ENCODE data around the gene SLC35F3.

Gene SLC35F3

DNA sequence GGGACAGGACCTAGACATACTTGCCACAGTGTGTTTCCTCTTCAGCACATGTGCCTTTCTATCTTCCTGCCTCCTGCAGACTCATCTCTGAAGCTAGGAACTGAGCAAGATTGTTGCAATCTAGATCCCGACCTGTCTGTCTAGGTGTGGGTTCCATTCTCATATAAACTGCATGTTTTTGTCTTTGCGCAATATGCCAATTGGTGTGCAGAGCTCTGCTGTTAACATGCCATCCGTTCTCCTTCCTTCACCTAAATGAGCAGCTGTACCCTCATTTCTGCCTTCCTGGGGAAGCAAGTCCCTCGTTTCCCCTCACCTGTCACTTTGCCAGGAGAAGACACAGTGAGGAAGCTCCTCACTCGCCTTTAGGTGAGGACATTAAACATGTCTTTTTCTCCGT, 55.5 kb downstream of the SLC35F3 start:
- Mint-ChIP-seq H3K4me3 (no peak overlapping the region), H3K27me3 (peaks cover 22 to 29% of the 10 kb centered on the region in 2 donors)

DNA sequence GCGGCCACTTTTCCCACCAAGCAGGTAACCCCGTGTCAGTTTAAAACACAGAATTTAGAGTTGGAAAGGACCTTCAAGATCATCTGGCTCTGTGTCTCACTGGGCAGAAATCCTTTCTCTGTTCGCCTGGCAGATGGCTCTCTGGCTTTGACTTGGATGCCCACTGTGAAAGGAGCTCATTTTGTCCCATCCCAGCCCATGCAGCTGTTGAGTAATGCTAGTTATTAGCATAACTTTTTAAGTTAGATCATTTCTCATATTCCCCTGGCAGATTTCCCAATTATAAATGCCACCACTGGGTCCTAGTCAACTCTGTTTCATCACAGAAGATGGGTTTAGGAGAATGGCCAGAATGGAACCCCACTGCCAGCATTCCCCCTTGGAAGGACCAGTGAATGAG, 55.9 kb downstream of the SLC35F3 start:
- no peaks in the 10 kb centered on the region for H3K4me1 Mint-ChIP-seq (ENCODE audit: low read depth in 2 of 2)
- ATAC-seq (replicated peaks) = no peak
- H3K4me3 Mint-ChIP-seq = no peak overlapping the region
- peaks cover 3% of the 10 kb centered on the region for H3K36me3 Mint-ChIP-seq (ENCODE audit: insufficient read depth)
- H3K27ac Mint-ChIP-seq = no peak overlapping the region
- H3K9me3 Mint-ChIP-seq = peaks cover 0 to 2% of the 10 kb centered on the region in 2 donors
- DNase-seq = no peak
- H3K27me3 Mint-ChIP-seq = peaks cover 22 to 29% of the 10 kb centered on the region in 2 donors

More for the DNA sequence above, 55.5 kb downstream of the SLC35F3 start:
- Mint-ChIP-seq H3K4me1 (ENCODE audit: low read depth in 2 of 2) (no peaks in the 10 kb centered on the region), H3K9me3 (peaks cover 0 to 2% of the 10 kb centered on the region in 2 donors), H3K27ac (no peak overlapping the region), H3K36me3 (ENCODE audit: insufficient read depth) (peaks cover 3% of the 10 kb centered on the region)
- no peak for ATAC-seq (replicated peaks)
- no peak for DNase-seq

DNA sequence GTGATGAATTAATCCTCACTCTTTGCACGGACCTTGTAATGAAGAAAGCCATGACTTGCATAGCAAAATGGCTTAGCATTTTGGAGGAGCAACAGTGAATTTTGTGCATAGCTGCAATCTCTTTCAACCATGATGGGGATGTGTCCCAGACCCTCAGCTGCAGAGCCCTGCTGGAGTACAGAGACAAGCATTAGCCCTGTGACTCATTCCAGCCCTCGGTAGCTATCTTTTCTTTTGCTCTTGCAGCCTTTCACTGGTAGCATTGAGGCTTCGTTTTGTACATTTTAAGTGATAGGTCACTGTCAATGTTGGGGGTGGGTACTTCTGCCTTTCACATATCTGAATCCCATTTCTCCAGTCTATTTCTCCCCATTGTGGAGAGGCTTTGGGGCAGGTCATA, 58.4 kb downstream of the SLC35F3 start:
- no peak overlapping the region for H3K4me3 Mint-ChIP-seq
- peaks cover 0 to 6% of the 10 kb centered on the region in 2 donors for H3K9me3 Mint-ChIP-seq
- ATAC-seq (replicated peaks) = no peak
- peaks cover 18 to 29% of the 10 kb centered on the region in 2 donors for H3K27me3 Mint-ChIP-seq
- no peaks in the 10 kb centered on the region for H3K4me1 Mint-ChIP-seq (ENCODE audit: low read depth in 2 of 2)
- H3K36me3 Mint-ChIP-seq (ENCODE audit: insufficient read depth) = peaks cover 3% of the 10 kb centered on the region
- DNase-seq = no peak
- no peak overlapping the region for H3K27ac Mint-ChIP-seq

DNA sequence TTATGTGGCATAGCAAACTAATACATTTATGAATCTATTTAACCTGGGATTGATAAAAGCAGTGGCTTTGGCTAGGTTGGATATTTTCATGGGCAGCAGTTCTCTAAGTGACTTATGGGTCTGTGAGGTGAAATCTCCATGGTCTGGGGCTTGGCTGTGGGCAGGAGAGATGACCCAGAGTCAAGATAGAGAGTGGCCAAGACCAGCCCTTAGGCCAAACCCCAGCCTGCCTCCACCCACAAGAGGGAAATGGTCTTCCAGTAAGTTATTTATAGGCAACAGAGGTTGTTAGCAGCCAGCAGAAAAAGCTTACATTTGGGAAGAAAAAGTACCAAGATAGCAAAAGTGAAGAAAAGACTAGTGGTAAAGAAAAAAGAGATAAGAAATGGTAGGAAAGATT, 61.4 kb downstream of the SLC35F3 start:
- no peak overlapping the region for H3K4me3 Mint-ChIP-seq

DNA sequence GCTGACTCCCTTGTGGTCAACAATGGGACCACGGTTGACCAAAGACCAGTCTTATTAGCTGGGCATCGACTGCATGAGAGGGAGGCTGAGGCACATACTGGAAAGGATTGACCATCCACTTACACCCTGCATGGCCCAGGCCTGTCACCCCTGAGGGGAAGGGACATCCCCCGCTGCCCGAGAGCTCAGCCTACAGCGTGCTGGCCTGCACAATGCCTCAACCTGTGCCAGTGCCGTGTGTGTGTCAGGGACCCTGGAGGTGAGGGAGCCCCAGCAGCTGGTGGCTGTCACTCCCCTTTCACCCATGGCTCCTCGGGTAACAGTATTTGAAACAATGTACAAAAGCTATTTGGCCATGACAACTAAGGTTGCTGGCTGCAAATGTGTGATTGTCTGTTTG, 67.3 kb downstream of the SLC35F3 start:
- H3K4me3 Mint-ChIP-seq = no peak overlapping the region
- H3K4me1 Mint-ChIP-seq (ENCODE audit: low read depth in 2 of 2) = no peaks in the 10 kb centered on the region
- peaks cover 20 to 36% of the 10 kb centered on the region in 2 donors for H3K27me3 Mint-ChIP-seq
- no peaks in the 10 kb centered on the region for H3K9me3 Mint-ChIP-seq
- ATAC-seq (replicated peaks) (no peak), DNase-seq (no peak)
- no peak overlapping the region for H3K27ac Mint-ChIP-seq
- no peaks in the 10 kb centered on the region for H3K36me3 Mint-ChIP-seq (ENCODE audit: insufficient read depth)

More for the DNA sequence above, 61.4 kb downstream of the SLC35F3 start:
- ATAC-seq (replicated peaks) = no peak
- no peak overlapping the region for H3K27ac Mint-ChIP-seq
- DNase-seq = no peak
- H3K4me1 Mint-ChIP-seq (ENCODE audit: low read depth in 2 of 2) = no peaks in the 10 kb centered on the region
- H3K9me3 Mint-ChIP-seq = peaks cover 0 to 4% of the 10 kb centered on the region in 2 donors
- H3K36me3 Mint-ChIP-seq (ENCODE audit: insufficient read depth) = peaks cover 3% of the 10 kb centered on the region
- peaks cover 24 to 40% of the 10 kb centered on the region in 2 donors for H3K27me3 Mint-ChIP-seq

DNA sequence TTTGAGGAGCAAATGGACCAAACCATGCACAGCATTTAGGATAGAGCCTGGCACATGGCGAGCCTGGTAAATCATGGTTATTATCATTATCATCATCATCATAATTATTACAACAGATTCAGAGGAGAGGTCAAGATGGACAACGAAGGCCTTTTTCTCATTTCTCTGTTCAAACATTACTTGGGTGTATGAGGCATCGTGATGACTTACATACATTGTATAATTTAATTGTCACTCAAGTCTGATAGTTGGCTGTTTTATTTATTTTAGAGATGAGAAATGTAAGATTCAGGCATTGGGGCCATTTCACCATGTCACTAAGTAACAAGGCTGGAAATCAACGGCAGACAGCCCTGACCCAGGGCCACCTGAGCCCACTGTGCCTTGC, 68.1 kb downstream of the SLC35F3 start:
- no peaks in the 10 kb centered on the region for H3K9me3 Mint-ChIP-seq
- no peaks in the 10 kb centered on the region for H3K36me3 Mint-ChIP-seq (ENCODE audit: insufficient read depth)
- H3K4me1 Mint-ChIP-seq (ENCODE audit: low read depth in 2 of 2) = no peaks in the 10 kb centered on the region
- no peak for ATAC-seq (replicated peaks)
- DNase-seq = no peak
- H3K27me3 Mint-ChIP-seq = peaks cover 20 to 36% of the 10 kb centered on the region in 2 donors
- H3K4me3 Mint-ChIP-seq = no peak overlapping the region
- H3K27ac Mint-ChIP-seq = no peak overlapping the region

DNA sequence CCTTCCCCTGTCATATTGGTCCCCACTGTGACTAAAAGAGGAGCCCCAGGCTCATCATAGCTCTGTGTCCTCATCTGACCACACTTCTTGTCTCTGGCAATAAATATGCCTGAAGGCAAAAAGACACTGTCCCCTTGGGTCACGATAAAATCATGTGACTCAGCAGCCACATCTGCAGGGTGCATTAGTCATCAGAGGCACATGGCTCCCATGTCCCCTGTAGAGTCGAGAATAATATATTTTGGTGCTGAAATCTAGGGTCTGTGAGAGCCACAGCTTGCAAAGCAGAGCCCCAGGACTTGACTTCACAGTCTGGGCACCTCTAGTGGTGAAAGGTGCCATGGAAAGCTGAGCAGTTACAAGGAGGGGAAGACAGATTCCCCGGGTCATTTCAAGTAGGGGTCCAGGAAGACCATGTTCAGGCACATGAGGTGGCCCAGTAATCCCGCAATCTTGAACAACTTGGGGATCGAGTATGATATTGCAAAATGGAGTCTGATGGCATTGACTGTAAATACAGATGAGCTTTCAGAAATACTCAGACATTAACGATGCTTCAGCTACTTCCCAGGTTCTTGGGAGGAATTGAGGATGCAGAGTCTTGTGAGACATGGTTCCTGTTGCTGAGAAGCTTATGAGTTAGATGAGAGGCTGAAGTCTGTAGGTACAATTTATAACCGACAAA, 68.6 kb downstream of the SLC35F3 start:
- Mint-ChIP-seq H3K4me3 (no peak overlapping the region), H3K27ac (no peak overlapping the region), H3K9me3 (no peaks in the 10 kb centered on the region), H3K36me3 (ENCODE audit: insufficient read depth) (no peaks in the 10 kb centered on the region), H3K4me1 (ENCODE audit: low read depth in 2 of 2) (no peaks in the 10 kb centered on the region), H3K27me3 (peaks cover 20 to 35% of the 10 kb centered on the region in 2 donors)
- no peak for ATAC-seq (replicated peaks)
- no peak for DNase-seq

DNA sequence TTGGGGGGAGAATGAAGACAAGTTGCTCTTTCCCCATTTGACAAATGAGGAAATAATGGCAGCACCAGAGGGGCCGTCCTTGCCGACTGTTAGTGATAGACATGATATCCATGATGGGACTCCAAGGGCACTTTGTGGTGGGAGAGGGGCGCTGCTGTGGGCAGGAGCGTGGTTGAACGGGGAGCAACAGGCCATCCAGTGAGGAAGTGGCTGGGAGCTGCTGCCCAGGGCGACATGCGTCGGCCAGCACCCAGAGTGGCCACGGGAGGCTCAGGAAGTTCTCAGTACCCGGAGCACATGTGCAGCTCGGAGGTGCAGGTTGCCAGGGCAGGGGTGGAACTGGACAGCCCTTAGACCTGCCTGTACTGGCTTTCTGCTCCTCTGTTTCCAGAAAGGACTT, 71.0 kb downstream of the SLC35F3 start:
- Mint-ChIP-seq H3K27ac (no peak overlapping the region), H3K4me3 (no peak overlapping the region), H3K4me1 (ENCODE audit: low read depth in 2 of 2) (no peaks in the 10 kb centered on the region), H3K27me3 (peaks cover 1 to 13% of the 10 kb centered on the region in 2 donors), H3K36me3 (ENCODE audit: insufficient read depth) (no peaks in the 10 kb centered on the region), H3K9me3 (no peaks in the 10 kb centered on the region)
- ATAC-seq (replicated peaks) = no peak
- DNase-seq = no peak

DNA sequence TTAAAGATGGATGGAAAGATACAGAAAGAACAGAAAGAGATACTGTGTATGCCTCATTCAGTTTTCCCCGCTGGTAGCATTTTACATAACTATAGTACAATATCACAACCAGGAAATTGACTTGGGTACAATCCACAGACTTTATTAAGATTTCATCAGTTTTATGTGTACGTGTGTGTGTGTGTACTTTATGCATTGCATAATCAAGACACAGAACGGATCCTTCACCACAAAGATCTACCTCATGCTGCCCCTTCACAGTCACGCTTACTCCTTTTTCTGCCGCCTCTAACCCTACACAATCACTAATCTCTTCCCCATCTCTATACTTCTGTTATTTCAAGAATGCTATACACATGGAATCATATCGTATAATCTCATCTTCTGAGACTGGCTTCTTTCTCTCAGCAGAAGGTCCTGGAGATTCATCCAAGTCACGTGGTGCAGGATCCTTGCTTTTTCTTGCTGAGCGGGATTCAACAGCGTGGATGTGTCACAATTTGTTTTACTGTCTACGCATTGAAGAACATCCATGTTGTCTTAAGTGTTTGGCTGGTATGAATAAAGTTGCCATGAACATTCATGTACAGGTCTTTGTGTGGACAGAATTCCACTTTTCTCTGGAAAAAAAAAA, 76.7 kb downstream of the SLC35F3 start:
- ATAC-seq (replicated peaks) = no peak
- H3K4me3 Mint-ChIP-seq = no peak overlapping the region
- no peak overlapping the region for H3K27ac Mint-ChIP-seq
- H3K27me3 Mint-ChIP-seq = no peaks in the 10 kb centered on the region
- DNase-seq = no peak
- no peaks in the 10 kb centered on the region for H3K36me3 Mint-ChIP-seq (ENCODE audit: insufficient read depth)
- H3K4me1 Mint-ChIP-seq (ENCODE audit: low read depth in 2 of 2) = no peaks in the 10 kb centered on the region
- H3K9me3 Mint-ChIP-seq = no peaks in the 10 kb centered on the region

DNA sequence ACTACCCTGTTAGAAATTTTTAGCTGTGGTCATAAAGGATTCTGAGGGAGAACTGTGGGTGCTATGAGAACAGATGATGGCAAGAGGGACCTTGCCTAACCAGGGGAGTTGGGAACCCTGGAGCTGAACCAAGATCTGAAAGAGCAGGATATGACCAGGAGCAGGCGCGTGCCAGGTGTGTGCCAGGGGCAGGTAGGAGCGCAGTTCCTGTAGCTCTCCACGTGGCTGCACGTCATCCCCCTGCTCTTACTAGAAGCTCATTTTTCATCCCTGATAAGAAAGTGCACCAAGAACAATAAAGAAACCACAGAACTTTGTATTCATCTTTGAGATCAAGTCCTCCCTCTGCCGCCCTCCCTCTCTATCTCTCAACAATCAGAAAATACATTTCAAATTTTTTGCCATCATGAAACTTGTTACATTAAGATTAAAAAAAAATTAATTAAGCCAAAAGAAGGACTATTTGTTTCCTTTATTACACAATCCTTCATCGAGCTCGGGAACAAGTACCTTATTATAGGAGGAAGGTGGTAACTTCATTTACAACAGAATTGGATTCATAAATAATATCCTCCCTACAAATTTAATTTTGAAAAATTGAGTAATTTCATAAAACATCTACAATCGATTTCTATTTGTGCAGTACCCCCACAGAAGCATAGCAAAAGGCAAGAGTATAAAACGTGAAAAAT, 78.5 kb downstream of the SLC35F3 start:
- no peak overlapping the region for H3K4me3 Mint-ChIP-seq
- DNase-seq = no peak
- H3K9me3 Mint-ChIP-seq = no peaks in the 10 kb centered on the region
- no peak for ATAC-seq (replicated peaks)
- peaks cover 5 to 8% of the 10 kb centered on the region in 2 donors for H3K27me3 Mint-ChIP-seq
- H3K36me3 Mint-ChIP-seq (ENCODE audit: insufficient read depth) = no peaks in the 10 kb centered on the region
- H3K4me1 Mint-ChIP-seq (ENCODE audit: low read depth in 2 of 2) = no peaks in the 10 kb centered on the region
- H3K27ac Mint-ChIP-seq = no peak overlapping the region

DNA sequence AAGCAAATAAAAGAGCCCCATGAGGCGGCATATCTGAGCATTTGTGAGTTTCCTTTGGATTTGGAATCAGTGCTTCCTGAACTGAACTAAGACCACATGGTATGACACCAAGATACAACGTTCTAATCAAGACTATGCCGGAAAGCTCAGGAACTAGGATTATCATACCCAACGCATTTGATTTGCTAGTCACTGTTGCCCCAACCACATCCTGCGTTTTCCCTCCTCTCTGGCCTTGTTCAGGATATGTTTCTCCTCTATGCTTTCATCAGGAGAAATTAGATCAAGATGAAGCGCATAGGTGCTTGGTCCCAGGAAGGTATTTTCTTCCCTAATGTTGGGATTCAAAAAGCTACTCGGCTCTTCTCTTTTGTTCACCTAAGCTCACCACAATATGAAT, 79.3 kb downstream of the SLC35F3 start:
- ATAC-seq (replicated peaks) = no peak
- H3K4me1 Mint-ChIP-seq (ENCODE audit: low read depth in 2 of 2) = no peaks in the 10 kb centered on the region
- H3K4me3 Mint-ChIP-seq = no peak overlapping the region

DNA sequence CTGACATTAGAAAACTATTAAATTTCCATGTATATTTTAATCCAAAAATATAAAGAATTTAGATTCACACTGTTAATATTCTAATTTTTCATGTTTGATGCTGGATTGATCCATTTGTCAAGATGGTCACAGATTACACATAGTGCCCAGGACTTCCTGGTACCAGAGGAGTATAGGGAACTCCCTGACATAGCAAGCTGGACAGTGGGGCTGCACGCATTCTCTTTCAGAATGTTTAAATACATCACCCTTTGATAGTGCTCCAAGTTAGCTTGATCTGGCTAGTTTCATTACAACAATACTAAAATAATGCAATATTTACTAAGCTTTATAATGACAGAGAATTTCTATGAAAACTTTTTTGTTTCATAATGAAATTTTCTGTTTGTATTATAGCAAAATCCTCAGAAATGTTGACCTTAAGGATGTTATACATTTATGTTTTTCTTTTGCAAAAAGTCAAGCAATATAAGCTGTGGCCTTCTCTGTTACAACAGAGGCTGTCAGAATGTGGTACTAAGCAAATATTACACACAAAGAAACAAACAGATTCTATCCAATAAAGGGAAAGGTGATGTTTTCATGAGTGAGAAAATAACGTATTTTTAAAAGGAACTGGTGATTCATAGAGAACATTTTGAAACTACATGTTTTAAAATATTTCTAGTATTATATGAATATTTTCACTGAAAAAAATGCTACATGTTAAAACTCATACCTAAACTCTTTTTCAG, 84.7 kb downstream of the SLC35F3 start:
- no peak for DNase-seq
- no peak overlapping the region for H3K4me3 Mint-ChIP-seq
- no peak for ATAC-seq (replicated peaks)
- H3K27me3 Mint-ChIP-seq = peaks cover 23 to 37% of the 10 kb centered on the region in 2 donors
- no peak overlapping the region for H3K27ac Mint-ChIP-seq
- no peaks in the 10 kb centered on the region for H3K4me1 Mint-ChIP-seq (ENCODE audit: low read depth in 2 of 2)
- H3K9me3 Mint-ChIP-seq = no peaks in the 10 kb centered on the region
- H3K36me3 Mint-ChIP-seq (ENCODE audit: insufficient read depth) = no peaks in the 10 kb centered on the region

More for the DNA sequence above, 79.3 kb downstream of the SLC35F3 start:
- Mint-ChIP-seq H3K9me3 (no peaks in the 10 kb centered on the region), H3K36me3 (ENCODE audit: insufficient read depth) (no peaks in the 10 kb centered on the region), H3K27ac (no peak overlapping the region), H3K27me3 (peaks cover 10 to 13% of the 10 kb centered on the region in 2 donors)
- DNase-seq = no peak

DNA sequence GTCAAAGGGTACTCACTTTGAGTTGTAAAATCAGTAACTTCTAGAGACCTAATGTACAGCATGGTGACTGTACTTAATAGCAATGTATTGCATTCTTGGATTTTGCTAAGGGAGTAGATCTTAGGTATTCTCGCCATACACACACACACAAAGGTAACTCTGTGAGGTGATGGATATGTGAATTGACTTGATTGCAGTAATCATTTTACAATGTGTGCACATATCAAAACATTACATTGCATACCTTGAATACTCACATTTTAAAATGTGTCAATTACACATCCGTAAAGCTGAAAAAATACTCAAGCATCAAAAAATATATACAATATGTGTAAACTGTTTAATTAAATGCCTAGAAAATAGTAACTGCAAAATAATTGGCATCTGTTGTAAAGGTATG, 86.0 kb downstream of the SLC35F3 start:
- Mint-ChIP-seq H3K27ac (no peak overlapping the region), H3K4me3 (no peak overlapping the region), H3K9me3 (no peaks in the 10 kb centered on the region), H3K4me1 (ENCODE audit: low read depth in 2 of 2) (no peaks in the 10 kb centered on the region), H3K36me3 (ENCODE audit: insufficient read depth) (no peaks in the 10 kb centered on the region), H3K27me3 (peaks cover 23 to 37% of the 10 kb centered on the region in 2 donors)
- ATAC-seq (replicated peaks) (no peak), DNase-seq (no peak)

Data from effector memory CD8-positive, alpha-beta T cell (primary cell).